Uterus (tissue), 4 donors: Measurements from ENCODE around the gene ESR2. TPM values are rescaled to one million over a fixed set of nuclear protein-coding genes. Genes with fewer than 3 reads are reported as not detected.
"Not testable (repeated sequence)": the region's sequence is repeated elsewhere in the genome, so short reads cannot be mapped to it uniquely, and the experiment has no call there.

Experiments
- DNase-seq, 2 donors: peaks; one replicate each; pipeline ENCODE4 v3.0.0-alpha.2; 2019 to 2020
- H3K27ac ChIP-seq, 2 donors: fragments of 200-600 bp; sonication (generic); 1 replicate in 1 of 2; 2 replicates in 1 of 2; pipeline ENCODE4 v1.5.1; 2016 to 2018
- H3K27me3 ChIP-seq, 2 donors: fragments of 200-600 bp; sonication (generic); one replicate each; pipeline ENCODE4 v1.5.1; 2018 to 2019; ENCODE audit warnings: control low read depth in 1 of 2
- H3K36me3 ChIP-seq, 2 donors: fragments of 200-600 bp; sonication (generic); one replicate each; pipeline ENCODE4 v1.5.1; 2019; ENCODE audit warnings: control low read depth in 1 of 2
- H3K4me1 ChIP-seq, 2 donors: fragments of 200-600 bp; sonication (generic); one replicate each; pipeline ENCODE4 v1.5.1; 2018 to 2019; ENCODE audit warnings: control low read depth in 1 of 2
- H3K4me3 ChIP-seq, 2 donors: fragments of 200-600 bp; sonication (generic); 1 replicate in 1 of 2; 2 replicates in 1 of 2; pipeline ENCODE4 v1.5.1; 2018 to 2019; ENCODE audit warnings: mild to moderate bottlenecking in 1 of 2
- H3K9me3 ChIP-seq, 2 donors: fragments of 200-600 bp; sonication (generic); one replicate each; pipeline ENCODE4 v1.5.1; 2019; ENCODE audit warnings: control low read depth in 1 of 2
- POLR2A ChIP-seq, 2 donors: fragments of 450-650 bp; IDR thresholded peaks; one replicate each; pipeline ENCODE4 v1.6.1; 2016; ENCODE audit warnings: antibody characterized with exemption in 2 of 2, mild to moderate bottlenecking in 1 of 2, moderate library complexity in 1 of 2
- intact Hi-C: fragments of 100-400 bp; cut with DNase I; formaldehyde crosslinking; loops from one replicate; pipeline ENCODE4 v1.15.1; 2023; ENCODE audit warnings: low total_unique reads
- total RNA-seq, 4 donors: library from RNA; depleted of rRNA in 3 of 4; stranded (reverse); fragments of >200 nt in 3 of 4; gene quantifications; one replicate each; pipeline versions ENCODE4 v1.1.0 to v1.2.4, GENCODE V29; 2014 to 2023
- TF ChIP-seq, protein P1 (sequence below), 4 experiments: fragments of 200-600 bp in 2 of 4; fragments of 450-650 bp in 2 of 4; sonication (generic) in 2 of 4; IDR thresholded peaks; one replicate each; pipeline ENCODE4 v1.5.1; 2016 to 2019; ENCODE audit warnings: antibody characterized with exemption in 4 of 4, mild to moderate bottlenecking in 2 of 4, moderate library complexity in 1 of 4
- donor health status: DM: yes; HTN: yes; CAD: no.

Gene ESR2
- total RNA-seq, 4 donors from 2014 or later, result 0.41 to 8.2 (median 3.9) TPM

- no peaks in the 10 kb centered on the region for H3K27me3 ChIP-seq
- no peaks in the 10 kb centered on the region for H3K36me3 ChIP-seq
- intact Hi-C loops, result no loop called here
- H3K4me3 ChIP-seq, result no peak overlapping the region
- no peaks in the 10 kb centered on the region for H3K9me3 ChIP-seq
- no peak for DNase-seq
- no peak overlapping the region for H3K27ac ChIP-seq
- H3K4me1 ChIP-seq, result no peaks in the 10 kb centered on the region
- no peak for TF ChIP-seq POLR2A (IDR thresholded peaks at IDR 0.05)
- TF ChIP-seq, protein P1, sequence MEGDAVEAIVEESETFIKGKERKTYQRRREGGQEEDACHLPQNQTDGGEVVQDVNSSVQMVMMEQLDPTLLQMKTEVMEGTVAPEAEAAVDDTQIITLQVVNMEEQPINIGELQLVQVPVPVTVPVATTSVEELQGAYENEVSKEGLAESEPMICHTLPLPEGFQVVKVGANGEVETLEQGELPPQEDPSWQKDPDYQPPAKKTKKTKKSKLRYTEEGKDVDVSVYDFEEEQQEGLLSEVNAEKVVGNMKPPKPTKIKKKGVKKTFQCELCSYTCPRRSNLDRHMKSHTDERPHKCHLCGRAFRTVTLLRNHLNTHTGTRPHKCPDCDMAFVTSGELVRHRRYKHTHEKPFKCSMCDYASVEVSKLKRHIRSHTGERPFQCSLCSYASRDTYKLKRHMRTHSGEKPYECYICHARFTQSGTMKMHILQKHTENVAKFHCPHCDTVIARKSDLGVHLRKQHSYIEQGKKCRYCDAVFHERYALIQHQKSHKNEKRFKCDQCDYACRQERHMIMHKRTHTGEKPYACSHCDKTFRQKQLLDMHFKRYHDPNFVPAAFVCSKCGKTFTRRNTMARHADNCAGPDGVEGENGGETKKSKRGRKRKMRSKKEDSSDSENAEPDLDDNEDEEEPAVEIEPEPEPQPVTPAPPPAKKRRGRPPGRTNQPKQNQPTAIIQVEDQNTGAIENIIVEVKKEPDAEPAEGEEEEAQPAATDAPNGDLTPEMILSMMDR (IDR thresholded peaks at IDR 0.05), result no peak
These were observed 244.4 kb downstream of the ESR2 start for GRCh38 chr14:64049616-64050381.

DNA sequence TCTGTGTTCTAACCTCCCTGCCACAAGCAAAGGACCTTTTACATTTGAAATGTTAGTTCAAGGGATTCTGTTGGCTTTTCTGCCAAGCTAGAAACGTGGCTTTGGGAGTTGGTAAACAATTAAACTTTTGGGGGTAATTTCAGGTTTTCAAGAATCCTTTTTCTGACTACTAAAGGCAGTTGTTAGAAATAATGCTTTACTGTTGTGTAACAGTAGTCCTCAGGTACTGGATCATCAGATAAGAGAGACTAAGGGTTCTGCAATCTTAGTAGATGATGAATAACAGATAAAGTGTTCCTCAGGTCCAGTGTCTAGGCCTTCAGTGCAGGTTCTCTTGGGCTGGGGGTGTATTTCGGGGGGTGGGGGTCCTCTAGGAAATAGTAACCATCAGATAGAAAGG lies 249.1 kb downstream of the ESR2 start:
- no peak overlapping the region for H3K27ac ChIP-seq
- intact Hi-C loops, result no loop called here

GRCh38 chr14:64043296-64043695 lies 250.9 kb downstream of the ESR2 start:
- H3K4me3 ChIP-seq, H3K36me3 ChIP-seq, intact Hi-C loops, H3K27me3 ChIP-seq, DNase-seq, H3K9me3 ChIP-seq, H3K27ac ChIP-seq, H3K4me1 ChIP-seq: not testable (repeated sequence)

More for the DNA sequence above, 249.1 kb downstream of the ESR2 start:
- Histone ChIP-seq H3K27me3 (no peaks in the 10 kb centered on the region), H3K36me3 (no peaks in the 10 kb centered on the region), H3K9me3 (no peaks in the 10 kb centered on the region), H3K4me1 (no peaks in the 10 kb centered on the region), H3K4me3 (no peak overlapping the region)
- TF ChIP-seq, protein P1 (IDR thresholded peaks at IDR 0.05), result no peak
- no peak for TF ChIP-seq POLR2A (IDR thresholded peaks at IDR 0.05)
- DNase-seq, result no peak

DNA sequence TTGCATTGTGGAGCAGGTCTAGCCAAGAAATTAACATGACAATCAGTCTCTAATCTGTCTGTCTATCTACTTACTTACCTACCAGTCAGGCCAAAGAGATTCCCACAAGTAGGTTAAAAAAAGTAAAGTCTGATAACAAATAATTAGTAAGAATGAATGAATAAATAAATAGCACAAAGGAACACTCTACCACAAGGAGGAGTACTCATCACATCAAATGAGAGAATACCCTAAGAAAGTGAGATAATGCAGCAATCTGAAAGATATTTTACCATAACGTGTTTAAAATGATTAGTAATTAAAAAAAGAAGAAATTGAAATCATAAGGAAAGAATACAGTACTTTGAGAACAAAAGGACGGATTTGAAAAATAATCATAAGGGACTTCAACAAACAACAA lies 254.1 kb downstream of the ESR2 start:
- no peak overlapping the region for H3K27ac ChIP-seq
- intact Hi-C loops, result no loop called here
- no peak overlapping the region for H3K4me3 ChIP-seq

GRCh38 chr14:64038841-64039542 lies 255.2 kb downstream of the ESR2 start:
- H3K4me1 ChIP-seq, result no peaks in the 10 kb centered on the region
- intact Hi-C loops, result no loop called here
- DNase-seq, result no peak
- no peak overlapping the region for H3K27ac ChIP-seq
- no peak overlapping the region for H3K4me3 ChIP-seq
- no peaks in the 10 kb centered on the region for H3K9me3 ChIP-seq
- no peak for TF ChIP-seq POLR2A (IDR thresholded peaks at IDR 0.05)
- TF ChIP-seq, protein P1 (IDR thresholded peaks at IDR 0.05), result no peak
- H3K36me3 ChIP-seq, result no peaks in the 10 kb centered on the region
- no peaks in the 10 kb centered on the region for H3K27me3 ChIP-seq

More for the DNA sequence above, 254.1 kb downstream of the ESR2 start:
- H3K27me3 ChIP-seq, result no peaks in the 10 kb centered on the region
- DNase-seq, result no peak
- no peaks in the 10 kb centered on the region for H3K36me3 ChIP-seq
- H3K4me1 ChIP-seq, result no peaks in the 10 kb centered on the region
- no peaks in the 10 kb centered on the region for H3K9me3 ChIP-seq
- TF ChIP-seq, protein P1 (IDR thresholded peaks at IDR 0.05), result no peak
- no peak for TF ChIP-seq POLR2A (IDR thresholded peaks at IDR 0.05)

GRCh38 chr14:64037869-64038745 lies 256.1 kb downstream of the ESR2 start:
- H3K9me3 ChIP-seq, H3K4me1 ChIP-seq, DNase-seq, H3K27me3 ChIP-seq, H3K27ac ChIP-seq, H3K4me3 ChIP-seq, H3K36me3 ChIP-seq, intact Hi-C loops: not testable (repeated sequence)
